ENCODE data around the gene SPOP.

Gene SPOP

DNA sequence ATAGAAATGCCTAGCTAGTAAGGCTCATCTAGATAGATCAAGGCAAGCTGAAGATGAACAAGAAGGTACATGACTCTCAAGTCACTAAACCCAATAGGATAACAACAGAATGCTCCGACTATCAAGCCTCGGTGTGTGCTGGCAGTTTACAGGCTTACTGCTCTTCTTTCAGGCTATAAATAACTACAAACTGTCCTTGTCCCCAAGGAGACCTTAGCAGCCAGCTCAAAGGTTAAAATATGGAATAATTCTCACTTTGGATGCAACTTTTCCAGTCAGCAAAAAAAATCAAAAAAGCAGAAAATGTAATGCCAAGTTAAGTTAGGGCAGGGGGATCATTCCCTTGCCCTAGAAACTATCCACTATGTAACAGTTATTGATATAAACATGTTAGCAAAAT, 44.6 kb downstream of the SPOP start:
- Histone ChIP-seq H3K9ac (no peak overlapping the region), H3K27ac (no peak overlapping the region), H4K20me1 (ENCODE audit: insufficient read depth) (no peaks in the 10 kb centered on the region), H3K4me2 (no peak overlapping the region), H3K4me3 (IDR thresholded peaks at IDR 0.05; ENCODE audit: insufficient read depth, low read depth, low read length) (no peak overlapping the region), H3K27me3 (ENCODE audit: insufficient read depth, low read depth) (no peaks in the 10 kb centered on the region), H3K4me1 (ENCODE audit: low read depth, poor library complexity, severe bottlenecking) (peaks cover 11% of the 10 kb centered on the region), H2AFZ (ENCODE audit: low read depth) (no peak overlapping the region), H3K36me3 (ENCODE audit: insufficient read depth) (no peaks in the 10 kb centered on the region), H3K79me2 (ENCODE audit: insufficient read depth, low read depth) (peaks cover 16% of the 10 kb centered on the region; the same call in 1 of the 2 replicates)
- no peak for TF ChIP-seq CTCF (conservative IDR thresholded peaks at IDR 0.05; ENCODE audit: low read depth, low read length)

GRCh38 chr17:49632201-49632600, 45.7 kb downstream of the SPOP start:
- H3K79me2 ChIP-seq (ENCODE audit: insufficient read depth, low read depth) = peaks cover 5% of the 10 kb centered on the region; the same call in 1 of the 2 replicates

DNA sequence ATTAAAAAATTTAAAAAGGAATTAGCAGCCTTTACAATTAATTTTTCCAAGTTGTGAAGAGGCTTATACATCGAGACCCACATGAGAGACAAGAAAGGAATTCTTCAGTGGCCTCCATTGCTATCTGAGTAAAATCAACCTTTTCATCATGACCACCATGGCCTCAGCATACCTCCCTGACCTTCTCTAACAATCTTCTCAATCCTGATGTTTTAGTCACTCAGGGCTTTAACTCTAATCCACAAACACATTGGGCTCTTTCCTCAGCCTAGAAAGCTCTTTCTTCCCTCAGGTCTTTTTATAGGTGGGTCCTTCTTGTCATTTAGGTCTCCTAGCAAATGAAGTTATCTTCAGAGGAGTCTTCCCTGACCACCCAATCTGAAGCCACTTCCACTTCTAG, 46.4 kb downstream of the SPOP start:
- Histone ChIP-seq H3K27me3 (ENCODE audit: insufficient read depth, low read depth) (no peaks in the 10 kb centered on the region), H3K4me1 (ENCODE audit: low read depth, poor library complexity, severe bottlenecking) (peaks cover 17% of the 10 kb centered on the region), H3K27ac (no peak overlapping the region), H4K20me1 (ENCODE audit: insufficient read depth) (no peaks in the 10 kb centered on the region), H2AFZ (ENCODE audit: low read depth) (no peak overlapping the region), H3K79me2 (ENCODE audit: insufficient read depth, low read depth) (peaks cover 4% of the 10 kb centered on the region; the same call in 1 of the 2 replicates), H3K9ac (no peak overlapping the region), H3K4me2 (no peak overlapping the region), H3K36me3 (ENCODE audit: insufficient read depth) (no peaks in the 10 kb centered on the region), H3K4me3 (IDR thresholded peaks at IDR 0.05; ENCODE audit: insufficient read depth, low read depth, low read length) (no peak overlapping the region)
- TF ChIP-seq CTCF (conservative IDR thresholded peaks at IDR 0.05; ENCODE audit: low read depth, low read length) = no peak

More at GRCh38 chr17:49632201-49632600, 45.7 kb downstream of the SPOP start:
- no peak overlapping the region for H2AFZ ChIP-seq (ENCODE audit: low read depth)
- no peak overlapping the region for H3K9ac ChIP-seq
- H3K36me3 ChIP-seq (ENCODE audit: insufficient read depth) = no peaks in the 10 kb centered on the region
- H3K4me1 ChIP-seq (ENCODE audit: low read depth, poor library complexity, severe bottlenecking) = peaks cover 17% of the 10 kb centered on the region
- no peak overlapping the region for H3K27ac ChIP-seq
- H3K4me2 ChIP-seq = no peak overlapping the region
- no peak for TF ChIP-seq CTCF (conservative IDR thresholded peaks at IDR 0.05; ENCODE audit: low read depth, low read length)
- no peaks in the 10 kb centered on the region for H3K27me3 ChIP-seq (ENCODE audit: insufficient read depth, low read depth)
- H4K20me1 ChIP-seq (ENCODE audit: insufficient read depth) = no peaks in the 10 kb centered on the region
- H3K4me3 ChIP-seq (IDR thresholded peaks at IDR 0.05; ENCODE audit: insufficient read depth, low read depth, low read length) = no peak overlapping the region

- TF ChIP-seq CTCF (conservative IDR thresholded peaks at IDR 0.05; ENCODE audit: low read depth, low read length) = no peak
- H2AFZ ChIP-seq (ENCODE audit: low read depth) = no peak overlapping the region
- peaks cover 4% of the 10 kb centered on the region; the same call in 1 of the 2 replicates for H3K79me2 ChIP-seq (ENCODE audit: insufficient read depth, low read depth)
- no peak overlapping the region for H3K4me3 ChIP-seq (IDR thresholded peaks at IDR 0.05; ENCODE audit: insufficient read depth, low read depth, low read length)
- no peak overlapping the region for H3K27ac ChIP-seq
- H4K20me1 ChIP-seq (ENCODE audit: insufficient read depth) = no peaks in the 10 kb centered on the region
- no peak overlapping the region for H3K9ac ChIP-seq
- no peaks in the 10 kb centered on the region for H3K27me3 ChIP-seq (ENCODE audit: insufficient read depth, low read depth)
- H3K4me1 ChIP-seq (ENCODE audit: low read depth, poor library complexity, severe bottlenecking) = peaks cover 17% of the 10 kb centered on the region
- H3K36me3 ChIP-seq (ENCODE audit: insufficient read depth) = no peaks in the 10 kb centered on the region
- H3K4me2 ChIP-seq = no peak overlapping the region
Measured at GRCh38 chr17:49630113-49630900, 47.6 kb downstream of the SPOP start.

All from KMS-11 (cell line).